Mammary epithelial cell (primary cell): ENCODE data around the gene RAB8A.

Source experiments
- CTCF ChIP-seq, 2 donors: IDR thresholded peaks in 1 of 2; conservative IDR thresholded peaks in 1 of 2; 2 replicates each; pipeline ENCODE4 v1.5.1; 2011 to 2012; ENCODE audit warnings: inconsistent platforms in 2 of 2, low read length in 2 of 2, mild to moderate bottlenecking in 2 of 2, control low read depth in 1 of 2, low read depth in 1 of 2; ENCODE audit not compliant: insufficient read depth in 1 of 2; ENCODE audit errors: extremely low read depth in 1 of 2
- EZH2 ChIP-seq: IDR thresholded peaks from 2 replicates; pipeline ENCODE4 v1.6.1; 2012; ENCODE audit warnings: low read length, inconsistent platforms, borderline replicate concordance

- no peak for TF ChIP-seq CTCF (conservative IDR thresholded peaks at IDR 0.05 in 1 of 2, IDR thresholded peaks at IDR 0.05 in 1 of 2; ENCODE audit: extremely low read depth in 1 of 2, insufficient read depth in 1 of 2, low read depth in 1 of 2, low read length in 2 of 2)
- TF ChIP-seq EZH2: no peak
Measured at GRCh38 chr19:16075430-16076153, 36.1 kb upstream of the RAB8A start.
